Measurements from ENCODE around the gene SORCS2.

- no peak for TF ChIP-seq CTCF (IDR thresholded peaks at IDR 0.05)
- no peak for TF ChIP-seq POLR2AphosphoS5 (IDR thresholded peaks at IDR 0.05)
- no peak for TF ChIP-seq POLR2A (IDR thresholded peaks at IDR 0.05)
These were observed 95.6 kb downstream of the SORCS2 start for GRCh38 chr4:7287918-7288280.

Measured in breast epithelium (tissue), 3 donors.